Ishikawa (cell line): Measurements from ENCODE around the gene EZH2.

Experiments
- CEBPB ChIP-seq: IDR thresholded peaks from 2 replicates; pipeline ENCODE4 v1.6.1; 2012
- CREB1 ChIP-seq: IDR thresholded peaks from 2 replicates; pipeline ENCODE4 v1.6.1; 2012; ENCODE audit warnings: low read depth
- EGR1 ChIP-seq: IDR thresholded peaks from 2 replicates; pipeline ENCODE4 v1.6.1; 2012
- EP300 ChIP-seq: IDR thresholded peaks from 2 replicates; pipeline ENCODE4 v1.6.1; 2012; ENCODE audit warnings: borderline replicate concordance
- FOXM1 ChIP-seq: IDR thresholded peaks from 2 replicates; pipeline ENCODE4 v1.6.1; 2012; ENCODE audit warnings: low read depth, borderline replicate concordance
- RAD21 ChIP-seq: IDR thresholded peaks from 2 replicates; pipeline ENCODE4 v1.6.1; 2012; ENCODE audit warnings: low read depth
- REST ChIP-seq: IDR thresholded peaks from 2 replicates; pipeline ENCODE4 v1.6.1; 2012; ENCODE audit warnings: low read depth, mild to moderate bottlenecking
- TAF1 ChIP-seq: IDR thresholded peaks from 2 replicates; pipeline ENCODE4 v1.6.1; 2012; ENCODE audit warnings: low read depth, mild to moderate bottlenecking
- TCF12 ChIP-seq: IDR thresholded peaks from 2 replicates; pipeline ENCODE4 v1.6.1; 2012; ENCODE audit warnings: low read depth
- USF1 ChIP-seq: IDR thresholded peaks from 2 replicates; pipeline ENCODE4 v1.6.1; 2012
- YY1 ChIP-seq: IDR thresholded peaks from 2 replicates; pipeline ENCODE4 v1.6.1; 2012; ENCODE audit warnings: low read depth
- ZBTB7A ChIP-seq: IDR thresholded peaks from 2 replicates; pipeline ENCODE4 v1.6.1; 2012; ENCODE audit warnings: low read depth

The EZH2 gene

GRCh38 chr7:148761499-148762278, 122.4 kb downstream of the EZH2 start:
- TF ChIP-seq YY1 (no peak), TAF1 (no peak), REST (no peak), FOXM1 (no peak), CEBPB (no peak), ZBTB7A (no peak), EGR1 (no peak), CREB1 (no peak), USF1 (no peak), TCF12 (no peak), EP300 (no peak), RAD21 (no peak)
